ENCODE measurements around the gene NDUFA7. TPM values are rescaled to one million over a fixed set of nuclear protein-coding genes. Genes with fewer than 3 reads are reported as not detected.
"Not testable (repeated sequence)": the region's sequence is repeated elsewhere in the genome, so short reads cannot be mapped to it uniquely, and the experiment has no call there.

The NDUFA7 gene
- total RNA-seq, 2 experiments from 2014 or later = 95.9 to 104 TPM

- DNase-seq = no peak
- H3K27ac Mint-ChIP-seq = no peak overlapping the region
- no peak overlapping the region for H3K4me3 Mint-ChIP-seq
- H3K9me3 Mint-ChIP-seq = no peaks in the 10 kb centered on the region
- no peaks in the 10 kb centered on the region for H3K27me3 Mint-ChIP-seq (ENCODE audit: low read depth)
- H3K4me1 Mint-ChIP-seq (ENCODE audit: low read depth) = peaks cover 35% of the 10 kb centered on the region
- CTCF ChIA-PET = no interaction called here
- intact Hi-C loops (cut with micrococcal nuclease) = no loop called here
- H3K36me3 Mint-ChIP-seq (ENCODE audit: low read depth) = peaks cover 27% of the 10 kb centered on the region
Measured at GRCh38 chr19:8310342-8311055, 10.7 kb downstream of the NDUFA7 start.

GRCh38 chr19:8308891-8309291 is 12.3 kb downstream of the NDUFA7 start:
- peak overlapping the region; percentile 90 for H3K27ac Mint-ChIP-seq
- no peaks in the 10 kb centered on the region for H3K9me3 Mint-ChIP-seq
- CTCF ChIA-PET = no interaction called here
- no peak for DNase-seq
- peaks cover 39% of the 10 kb centered on the region for H3K4me1 Mint-ChIP-seq (ENCODE audit: low read depth)
- H3K4me3 Mint-ChIP-seq = peak overlapping the region; percentile 94
- no peaks in the 10 kb centered on the region for H3K27me3 Mint-ChIP-seq (ENCODE audit: low read depth)
- peaks cover 28% of the 10 kb centered on the region for H3K36me3 Mint-ChIP-seq (ENCODE audit: low read depth)
- intact Hi-C loops (cut with micrococcal nuclease) = loop anchor here (1.0 to 5.0 kb wide), 2 partner anchors 12 to 42 kb away; partner anchors contain the start of genes NDUFA7 and RPS28

- CTCF ChIA-PET = no interaction called here
- peak; percentile 86 for DNase-seq
Measured at GRCh38 chr19:8307965-8308866, 13.0 kb downstream of the NDUFA7 start, which contains the start of gene CD320. Gene CD320, minus strand, starts transcription at chr19:8308358. Its CDS starts 68 bp downstream, at chr19:8308290.

GRCh38 chr19:8307400-8307964 is 13.7 kb downstream of the NDUFA7 start:
- H3K27ac Mint-ChIP-seq = peak overlapping the region; percentile 90
- peaks cover 27% of the 10 kb centered on the region for H3K36me3 Mint-ChIP-seq (ENCODE audit: low read depth)
- intact Hi-C loops (cut with micrococcal nuclease) = loop anchor here (5.0 kb wide), 1 partner anchor 40 kb away; no protein-coding TSS in a partner anchor
- no peaks in the 10 kb centered on the region for H3K27me3 Mint-ChIP-seq (ENCODE audit: low read depth)
- peak; percentile 5 for DNase-seq
- H3K4me1 Mint-ChIP-seq (ENCODE audit: low read depth) = peaks cover 39% of the 10 kb centered on the region
- H3K4me3 Mint-ChIP-seq = peak overlapping the region; percentile 94
- no peaks in the 10 kb centered on the region for H3K9me3 Mint-ChIP-seq
- CTCF ChIA-PET = interaction anchor here (0.6 kb wide), 1 partner anchor 275 kb away, joined by 4 read pairs; no protein-coding TSS in a partner anchor

More at GRCh38 chr19:8307965-8308866, 13.0 kb downstream of the NDUFA7 start, which contains the start of gene CD320:
- Mint-ChIP-seq H3K4me3 (peak within 1 kb of the TSS; percentile 94), H3K36me3 (ENCODE audit: low read depth) (peaks cover 29% of the 10 kb centered on the region), H3K27me3 (ENCODE audit: low read depth) (no peaks in the 10 kb centered on the region), H3K4me1 (ENCODE audit: low read depth) (peaks cover 39% of the 10 kb centered on the region), H3K27ac (peak within 1 kb of the TSS; percentile 90), H3K9me3 (no peaks in the 10 kb centered on the region)
- intact Hi-C loops (cut with micrococcal nuclease) = loop anchor here (1.0 to 5.0 kb wide), 2 partner anchors 13 to 41 kb away; partner anchors contain the start of genes NDUFA7 and RPS28

GRCh38 chr19:8306235-8307054 is 14.7 kb downstream of the NDUFA7 start:
- Mint-ChIP-seq H3K27ac (peak overlapping the region; percentile 90), H3K36me3 (ENCODE audit: low read depth) (peaks cover 30% of the 10 kb centered on the region), H3K4me3 (peak overlapping the region; percentile 94), H3K9me3 (no peaks in the 10 kb centered on the region), H3K4me1 (ENCODE audit: low read depth) (peaks cover 39% of the 10 kb centered on the region), H3K27me3 (ENCODE audit: low read depth) (no peaks in the 10 kb centered on the region)
- CTCF ChIA-PET = interaction anchor here (0.6 to 1.1 kb wide), 3 partner anchors 11 to 276 kb away, joined by 3 to 4 read pairs (median 3); no protein-coding TSS in a partner anchor
- DNase-seq = no peak
- intact Hi-C loops (cut with micrococcal nuclease) = loop anchor here (5.0 kb wide), 1 partner anchor 39 kb away; no protein-coding TSS in a partner anchor

- Mint-ChIP-seq H3K27ac (no peak overlapping the region), H3K36me3 (ENCODE audit: low read depth) (peaks cover 27% of the 10 kb centered on the region), H3K4me3 (no peak overlapping the region), H3K4me1 (ENCODE audit: low read depth) (peaks cover 39% of the 10 kb centered on the region), H3K9me3 (no peaks in the 10 kb centered on the region), H3K27me3 (ENCODE audit: low read depth) (no peaks in the 10 kb centered on the region)
- CTCF ChIA-PET = interaction anchor here (1.1 to 1.3 kb wide), 2 partner anchors 36 to 39 kb away, joined by 3 to 5 read pairs; no protein-coding TSS in a partner anchor
- intact Hi-C loops (cut with micrococcal nuclease) = loop anchor here (5.0 kb wide), 1 partner anchor 38 kb away; no protein-coding TSS in a partner anchor
- DNase-seq = peak; percentile 0
Measured at GRCh38 chr19:8305798-8306197, 15.4 kb downstream of the NDUFA7 start.

GRCh38 chr19:8304841-8305621 is 16.1 kb downstream of the NDUFA7 start:
- intact Hi-C loops (cut with micrococcal nuclease) = loop anchor here (5.0 kb wide), 1 partner anchor 38 kb away; no protein-coding TSS in a partner anchor
- peaks cover 27% of the 10 kb centered on the region for H3K36me3 Mint-ChIP-seq (ENCODE audit: low read depth)
- CTCF ChIA-PET = interaction anchor here (1.3 kb wide), 1 partner anchor 38 kb away, joined by 5 read pairs; no protein-coding TSS in a partner anchor
- H3K4me3 Mint-ChIP-seq = no peak overlapping the region
- no peaks in the 10 kb centered on the region for H3K27me3 Mint-ChIP-seq (ENCODE audit: low read depth)
- DNase-seq = peak; percentile 11
- H3K27ac Mint-ChIP-seq = no peak overlapping the region
- peaks cover 39% of the 10 kb centered on the region for H3K4me1 Mint-ChIP-seq (ENCODE audit: low read depth)
- H3K9me3 Mint-ChIP-seq = no peaks in the 10 kb centered on the region

- no peaks in the 10 kb centered on the region for H3K27me3 Mint-ChIP-seq (ENCODE audit: low read depth)
- H3K4me3 Mint-ChIP-seq = no peak overlapping the region
- DNase-seq = peak; percentile 1
- H3K9me3 Mint-ChIP-seq = no peaks in the 10 kb centered on the region
- no peak overlapping the region for H3K27ac Mint-ChIP-seq
- peaks cover 18% of the 10 kb centered on the region for H3K36me3 Mint-ChIP-seq (ENCODE audit: low read depth)
- intact Hi-C loops (cut with micrococcal nuclease) = no loop called here
- H3K4me1 Mint-ChIP-seq (ENCODE audit: low read depth) = peaks cover 24% of the 10 kb centered on the region
- CTCF ChIA-PET = no interaction called here
Measured at GRCh38 chr19:8302734-8303133, 18.4 kb downstream of the NDUFA7 start.

- no peak overlapping the region for H3K27ac Mint-ChIP-seq
- DNase-seq = peak; percentile 2
- intact Hi-C loops (cut with micrococcal nuclease) = no loop called here
- peaks cover 16% of the 10 kb centered on the region for H3K36me3 Mint-ChIP-seq (ENCODE audit: low read depth)
- H3K9me3 Mint-ChIP-seq = no peaks in the 10 kb centered on the region
- no peaks in the 10 kb centered on the region for H3K27me3 Mint-ChIP-seq (ENCODE audit: low read depth)
- peaks cover 20% of the 10 kb centered on the region for H3K4me1 Mint-ChIP-seq (ENCODE audit: low read depth)
- CTCF ChIA-PET = no interaction called here
- H3K4me3 Mint-ChIP-seq = no peak overlapping the region
Measured at GRCh38 chr19:8302357-8302691, 18.9 kb downstream of the NDUFA7 start.

- H3K9me3 Mint-ChIP-seq; H3K27ac Mint-ChIP-seq; DNase-seq; H3K36me3 Mint-ChIP-seq (ENCODE audit: low read depth); H3K4me3 Mint-ChIP-seq; CTCF ChIA-PET; H3K4me1 Mint-ChIP-seq (ENCODE audit: low read depth); intact Hi-C loops (cut with micrococcal nuclease); H3K27me3 Mint-ChIP-seq (ENCODE audit: low read depth): not testable (repeated sequence)
Measured at GRCh38 chr19:8291337-8291736, 29.8 kb downstream of the NDUFA7 start.

- DNase-seq; H3K4me1 Mint-ChIP-seq (ENCODE audit: low read depth); H3K27ac Mint-ChIP-seq; H3K4me3 Mint-ChIP-seq; intact Hi-C loops (cut with micrococcal nuclease); CTCF ChIA-PET; H3K36me3 Mint-ChIP-seq (ENCODE audit: low read depth); H3K27me3 Mint-ChIP-seq (ENCODE audit: low read depth); H3K9me3 Mint-ChIP-seq: not testable (repeated sequence)
Measured at GRCh38 chr19:8276508-8276907, 44.7 kb downstream of the NDUFA7 start.

Measured in activated naive CD4-positive, alpha-beta T cell treated with anti-CD3 and anti-CD28 coated beads for 36 hours (primary cell).